H1 (cell line): Measurements from ENCODE around the gene ABHD4. TPM values are rescaled to one million over a fixed set of nuclear protein-coding genes. Genes with fewer than 3 reads are reported as not detected.

Experiments used
- CHD7 ChIP-seq: fragments of 300-600 bp; sonication (generic); IDR thresholded peaks from 2 replicates; pipeline ENCODE4 v1.7.1; 2012; ENCODE audit warnings: low read length, moderate library complexity, mild to moderate bottlenecking, inconsistent platforms; ENCODE audit not compliant: insufficient replicate concordance
- RBBP5 ChIP-seq: IDR thresholded peaks from 2 replicates; pipeline ENCODE4 v1.7.1; 2012; ENCODE audit warnings: low read depth, mild to moderate bottlenecking, inconsistent platforms, low read length, moderate library complexity, borderline replicate concordance
- TCF12 ChIP-seq: IDR thresholded peaks from 2 replicates; pipeline ENCODE4 v1.6.1; 2011; ENCODE audit warnings: low read depth, mild to moderate bottlenecking, low read length
- TEAD4 ChIP-seq: IDR thresholded peaks from 2 replicates; pipeline ENCODE4 v1.6.1; 2012; ENCODE audit warnings: low read depth, low read length, inconsistent platforms, mixed read lengths
- polyA plus RNA-seq, 7 experiments: library from polyadenylated mRNA; depleted of rRNA in 3 of 7; stranded (reverse) in 5 of 7; unstranded in 2 of 7; fragments of >200 nt in 5 of 7; fragments of 200-250 nt in 2 of 7; gene quantifications; 1 replicate in 5 of 7; 2 replicates in 1 of 7; 4 replicates in 1 of 7; pipeline versions ENCODE4 v1.2.1 to v1.2.3, GENCODE V29; 2011 to 2013; ENCODE audit warnings: missing spikeins in 2 of 7, mixed read lengths in 2 of 7
- total RNA-seq: library from RNA; stranded (reverse); fragmentation: NEBNext Ultra II Directional; extraction: Animal tissue kit (Norgen Biotek cat#: 25700); gene quantifications from 2 replicates; pipeline ENCODE4 v1.2.1, GENCODE V29; 2021

ABHD4 gene
- total and polyA plus RNA-seq, 2 of the 8 experiments (the other 6 are each of a cell fraction or from before 2014, with no cell fraction given): 32.4 to 42.9 TPM

- TF ChIP-seq CHD7 (no peak), TEAD4 (no peak), TCF12 (no peak), RBBP5 (no peak)
- TF ChIP-seq, all 59 proteins: peak for 0
Measured at GRCh38 chr14:22622255-22622654, 24.2 kb downstream of the ABHD4 start (continued).
